Osteoblast (primary cell): ENCODE data around the gene SEMA6B. TPM values are rescaled to one million over a fixed set of nuclear protein-coding genes. Genes with fewer than 3 reads are reported as not detected.

Experiments
- DNase-seq: peaks from one replicate; pipeline ENCODE4 v3.0.0; 2011; ENCODE audit warnings: low spot score, mixed read lengths; ENCODE audit not compliant: insufficient read length; ENCODE audit errors: missing footprints
- H2AFZ ChIP-seq: 2 replicates; pipeline ENCODE4 v1.6.0; 2011; ENCODE audit warnings: mild to moderate bottlenecking, low read length
- H3K27ac ChIP-seq: 2 replicates; pipeline ENCODE4 v1.5.1; 2011; ENCODE audit warnings: mild to moderate bottlenecking, low read depth, low read length, moderate library complexity
- H3K27me3 ChIP-seq: 2 replicates; pipeline ENCODE4 v1.6.0; 2012; ENCODE audit warnings: mild to moderate bottlenecking, control low read depth, inconsistent platforms, low read length, moderate library complexity; ENCODE audit not compliant: insufficient read depth
- H3K36me3 ChIP-seq: 2 replicates; pipeline ENCODE4 v1.5.1; 2011; ENCODE audit warnings: mild to moderate bottlenecking, low read length, control low read depth, moderate library complexity; ENCODE audit not compliant: insufficient read depth
- H3K4me1 ChIP-seq: 2 replicates; pipeline ENCODE4 v1.5.1; 2011; ENCODE audit warnings: mild to moderate bottlenecking, low read length, control low read depth, moderate library complexity; ENCODE audit not compliant: insufficient read depth
- H3K4me2 ChIP-seq: 2 replicates; pipeline ENCODE4 v1.6.0; 2011; ENCODE audit warnings: mild to moderate bottlenecking, low read length; ENCODE audit not compliant: insufficient read depth
- H3K4me3 ChIP-seq: fragments of 200-600 bp; sonication (generic); 3 replicates; pipeline ENCODE4 v1.5.1; 2012; ENCODE audit warnings: mild to moderate bottlenecking, low read length, inconsistent platforms; ENCODE audit not compliant: insufficient read depth
- H3K79me2 ChIP-seq: 2 replicates; pipeline ENCODE4 v1.6.0; 2012; ENCODE audit warnings: mild to moderate bottlenecking, low read length, control low read depth, inconsistent platforms; ENCODE audit not compliant: insufficient read depth
- H3K9me3 ChIP-seq: 2 replicates; pipeline ENCODE4 v1.5.1; 2011; ENCODE audit warnings: low read depth, low read length, control low read depth
- H4K20me1 ChIP-seq: 2 replicates; pipeline ENCODE4 v1.6.0; 2012; ENCODE audit warnings: mild to moderate bottlenecking, low read length, control low read depth; ENCODE audit not compliant: insufficient read depth
- total RNA-seq: library from RNA; depleted of rRNA; stranded (reverse); fragments of >200 nt; gene quantifications from 2 replicates; pipeline ENCODE4 v1.2.3, GENCODE V29; 2012
- TF ChIP-seq, protein P1 (sequence below): IDR thresholded peaks from 2 replicates; pipeline ENCODE4 v1.5.1; 2011; ENCODE audit warnings: mild to moderate bottlenecking, low read depth, low read length, moderate library complexity; ENCODE audit errors: extremely low read depth

SEMA6B gene
- total RNA-seq, 1 donor: 0.36 TPM

GRCh38 chr19:4602915-4603314 is 43.4 kb upstream of the SEMA6B start:
- no peak overlapping the region for H3K4me3 ChIP-seq
- TF ChIP-seq, protein P1, sequence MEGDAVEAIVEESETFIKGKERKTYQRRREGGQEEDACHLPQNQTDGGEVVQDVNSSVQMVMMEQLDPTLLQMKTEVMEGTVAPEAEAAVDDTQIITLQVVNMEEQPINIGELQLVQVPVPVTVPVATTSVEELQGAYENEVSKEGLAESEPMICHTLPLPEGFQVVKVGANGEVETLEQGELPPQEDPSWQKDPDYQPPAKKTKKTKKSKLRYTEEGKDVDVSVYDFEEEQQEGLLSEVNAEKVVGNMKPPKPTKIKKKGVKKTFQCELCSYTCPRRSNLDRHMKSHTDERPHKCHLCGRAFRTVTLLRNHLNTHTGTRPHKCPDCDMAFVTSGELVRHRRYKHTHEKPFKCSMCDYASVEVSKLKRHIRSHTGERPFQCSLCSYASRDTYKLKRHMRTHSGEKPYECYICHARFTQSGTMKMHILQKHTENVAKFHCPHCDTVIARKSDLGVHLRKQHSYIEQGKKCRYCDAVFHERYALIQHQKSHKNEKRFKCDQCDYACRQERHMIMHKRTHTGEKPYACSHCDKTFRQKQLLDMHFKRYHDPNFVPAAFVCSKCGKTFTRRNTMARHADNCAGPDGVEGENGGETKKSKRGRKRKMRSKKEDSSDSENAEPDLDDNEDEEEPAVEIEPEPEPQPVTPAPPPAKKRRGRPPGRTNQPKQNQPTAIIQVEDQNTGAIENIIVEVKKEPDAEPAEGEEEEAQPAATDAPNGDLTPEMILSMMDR: no peak
- no peaks in the 10 kb centered on the region for H3K79me2 ChIP-seq
- no peak overlapping the region for H3K27ac ChIP-seq
- no peak overlapping the region for H2AFZ ChIP-seq
- H3K4me1 ChIP-seq: no peaks in the 10 kb centered on the region
- H4K20me1 ChIP-seq: no peaks in the 10 kb centered on the region
- H3K27me3 ChIP-seq: peaks cover 10% of the 10 kb centered on the region
- H3K9me3 ChIP-seq: no peaks in the 10 kb centered on the region
- H3K4me2 ChIP-seq: no peak overlapping the region
- no peak for DNase-seq
- no peaks in the 10 kb centered on the region for H3K36me3 ChIP-seq

- no peaks in the 10 kb centered on the region for H3K79me2 ChIP-seq
Measured at GRCh38 chr19:4602173-4602788, 42.8 kb upstream of the SEMA6B start.

DNA sequence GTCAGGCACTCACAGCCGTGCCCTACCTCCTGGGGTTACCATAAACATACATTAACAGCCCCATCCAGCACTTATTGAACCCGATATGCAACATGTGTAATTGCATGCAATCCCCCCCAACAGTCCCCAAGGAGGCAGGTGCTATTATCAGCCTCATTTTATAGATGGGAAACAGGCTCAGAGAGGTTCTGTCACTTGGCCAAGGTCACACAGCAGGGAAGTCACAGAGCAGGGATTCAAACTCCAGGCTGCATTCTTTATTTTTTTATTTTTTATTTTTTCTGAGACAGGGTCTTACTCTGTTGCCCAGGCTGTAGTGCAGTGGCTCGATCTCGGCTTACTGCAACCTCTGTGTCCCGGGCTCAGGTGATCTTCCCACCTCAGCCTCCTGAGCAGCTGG is 41.4 kb upstream of the SEMA6B start:
- H3K4me1 ChIP-seq: no peaks in the 10 kb centered on the region
- H3K27ac ChIP-seq: no peak overlapping the region
- no peaks in the 10 kb centered on the region for H3K79me2 ChIP-seq
- TF ChIP-seq, protein P1: no peak
- no peaks in the 10 kb centered on the region for H3K9me3 ChIP-seq
- no peak overlapping the region for H3K4me2 ChIP-seq
- peaks cover 14% of the 10 kb centered on the region for H3K27me3 ChIP-seq
- H4K20me1 ChIP-seq: no peaks in the 10 kb centered on the region
- no peak overlapping the region for H3K4me3 ChIP-seq
- no peak for DNase-seq
- H3K36me3 ChIP-seq: no peaks in the 10 kb centered on the region
- H2AFZ ChIP-seq: no peak overlapping the region

More at GRCh38 chr19:4602173-4602788, 42.8 kb upstream of the SEMA6B start:
- Histone ChIP-seq H3K27me3 (peaks cover 10% of the 10 kb centered on the region), H3K4me1 (no peaks in the 10 kb centered on the region), H2AFZ (no peak overlapping the region), H3K4me3 (no peak overlapping the region), H4K20me1 (no peaks in the 10 kb centered on the region), H3K9me3 (no peaks in the 10 kb centered on the region), H3K27ac (no peak overlapping the region), H3K4me2 (no peak overlapping the region), H3K36me3 (no peaks in the 10 kb centered on the region)
- no peak for DNase-seq
- TF ChIP-seq, protein P1: no peak

DNA sequence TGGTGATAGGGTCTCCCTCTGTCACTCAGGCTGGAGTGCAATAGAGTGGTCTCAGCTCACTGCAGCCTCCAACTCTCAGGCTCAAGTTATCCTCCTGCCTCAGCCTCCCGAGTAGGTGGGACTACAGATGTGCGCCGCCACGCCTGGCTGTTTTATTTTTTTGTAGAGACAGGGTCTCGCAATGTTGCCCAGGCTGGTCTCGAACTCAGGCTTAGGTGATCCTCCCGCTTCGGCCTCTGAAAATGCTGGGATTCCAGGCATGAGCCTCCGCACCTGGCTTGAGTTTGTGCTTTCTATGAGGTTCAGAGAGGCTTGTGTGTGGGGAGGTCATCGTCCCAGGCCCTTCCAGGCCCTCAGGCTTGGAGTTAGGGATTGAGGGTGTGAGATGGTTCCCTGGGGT is 40.6 kb upstream of the SEMA6B start:
- Histone ChIP-seq H2AFZ (no peak overlapping the region), H3K27ac (no peak overlapping the region), H4K20me1 (no peaks in the 10 kb centered on the region), H3K4me3 (no peak overlapping the region), H3K79me2 (no peaks in the 10 kb centered on the region), H3K4me2 (no peak overlapping the region), H3K27me3 (peaks cover 14% of the 10 kb centered on the region), H3K9me3 (no peaks in the 10 kb centered on the region), H3K36me3 (no peaks in the 10 kb centered on the region), H3K4me1 (no peaks in the 10 kb centered on the region)
- TF ChIP-seq, protein P1: no peak
- DNase-seq: no peak
